Ishikawa (cell line): Measurements from ENCODE around the gene TULP3.

Experiments
- CEBPB ChIP-seq: IDR thresholded peaks from 2 replicates; pipeline ENCODE4 v1.6.1; 2012
- CREB1 ChIP-seq: IDR thresholded peaks from 2 replicates; pipeline ENCODE4 v1.6.1; 2012; ENCODE audit warnings: low read depth
- EGR1 ChIP-seq: IDR thresholded peaks from 2 replicates; pipeline ENCODE4 v1.6.1; 2012
- EP300 ChIP-seq: IDR thresholded peaks from 2 replicates; pipeline ENCODE4 v1.6.1; 2012; ENCODE audit warnings: borderline replicate concordance
- FOXM1 ChIP-seq: IDR thresholded peaks from 2 replicates; pipeline ENCODE4 v1.6.1; 2012; ENCODE audit warnings: low read depth, borderline replicate concordance
- NFIC ChIP-seq: IDR thresholded peaks from 2 replicates; pipeline ENCODE4 v1.6.1; 2012
- RAD21 ChIP-seq: IDR thresholded peaks from 2 replicates; pipeline ENCODE4 v1.6.1; 2012; ENCODE audit warnings: low read depth
- REST ChIP-seq: IDR thresholded peaks from 2 replicates; pipeline ENCODE4 v1.6.1; 2012; ENCODE audit warnings: low read depth, mild to moderate bottlenecking
- TAF1 ChIP-seq: IDR thresholded peaks from 2 replicates; pipeline ENCODE4 v1.6.1; 2012; ENCODE audit warnings: low read depth, mild to moderate bottlenecking
- TCF12 ChIP-seq: IDR thresholded peaks from 2 replicates; pipeline ENCODE4 v1.6.1; 2012; ENCODE audit warnings: low read depth
- TEAD4 ChIP-seq: IDR thresholded peaks from 2 replicates; pipeline ENCODE4 v1.6.1; 2012
- YY1 ChIP-seq: IDR thresholded peaks from 2 replicates; pipeline ENCODE4 v1.6.1; 2012; ENCODE audit warnings: low read depth
- ZBTB7A ChIP-seq: IDR thresholded peaks from 2 replicates; pipeline ENCODE4 v1.6.1; 2012; ENCODE audit warnings: low read depth
- TF ChIP-seq, protein P1 (sequence below): IDR thresholded peaks from 2 replicates; pipeline ENCODE4 v1.6.1; 2012
- TF ChIP-seq, protein P2 (sequence below): IDR thresholded peaks from 2 replicates; pipeline ENCODE4 v1.6.1; 2012

TULP3 gene

DNA sequence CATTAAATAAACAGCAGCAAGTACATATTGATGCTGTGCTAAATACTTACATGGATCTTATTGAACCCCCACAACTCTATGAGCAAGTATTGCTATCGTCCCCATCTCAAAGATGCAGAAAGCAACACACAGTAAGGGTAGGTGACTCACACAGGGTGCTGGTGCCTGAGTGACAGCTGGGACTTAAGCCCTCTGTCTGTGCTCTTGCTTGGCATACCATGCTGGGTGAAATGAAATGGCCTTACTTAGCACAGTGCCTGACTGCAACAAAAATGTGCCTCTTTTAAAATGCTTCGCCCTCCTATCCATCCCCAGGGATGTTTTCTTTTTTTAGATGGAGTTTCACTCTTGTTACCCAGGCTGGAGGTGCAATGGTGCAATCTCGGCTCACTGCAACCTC is 34.6 kb upstream of the TULP3 start:
- no peak for TF ChIP-seq TAF1

GRCh38 chr12:2857021-2857431 is 33.7 kb upstream of the TULP3 start, which contains the start of gene TEX52:
Gene TEX52, minus strand, starts transcription at chr12:2857039. Its CDS starts 13 bp downstream, at chr12:2857026.
- no peak for TF ChIP-seq CREB1

GRCh38 chr12:2857576-2857975 is 33.1 kb upstream of the TULP3 start:
- TF ChIP-seq RAD21 (no peak), TCF12 (no peak), CREB1 (no peak), EP300 (no peak), TAF1 (no peak), REST (no peak), NFIC (no peak), ZBTB7A (no peak), EGR1 (no peak)

DNA sequence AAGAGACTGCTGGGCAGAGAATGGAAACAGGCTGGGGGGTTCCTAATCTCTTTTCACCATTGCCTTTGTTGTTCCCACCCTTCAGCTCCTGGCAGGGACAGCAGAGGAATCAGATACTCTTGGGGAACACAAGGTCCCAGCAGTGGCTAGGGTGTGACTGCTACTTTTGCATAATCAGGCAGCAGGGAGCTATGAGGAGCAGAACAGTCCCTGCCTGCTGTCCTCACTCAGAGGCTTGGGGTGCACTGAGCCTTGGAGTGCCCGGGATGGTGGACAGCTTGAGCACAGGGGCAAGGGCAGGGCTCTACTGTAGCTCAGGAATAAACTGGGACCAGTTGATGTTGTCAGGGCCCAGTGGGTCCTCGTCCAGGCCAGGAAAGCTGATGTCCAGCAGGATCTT is 32.4 kb upstream of the TULP3 start:
- no peak for TF ChIP-seq EP300
- no peak for TF ChIP-seq ZBTB7A
- no peak for TF ChIP-seq CREB1
- no peak for TF ChIP-seq FOXM1
- no peak for TF ChIP-seq RAD21
- TF ChIP-seq NFIC: no peak
- TF ChIP-seq TEAD4: no peak
- TF ChIP-seq TCF12: no peak
- TF ChIP-seq, protein P1, sequence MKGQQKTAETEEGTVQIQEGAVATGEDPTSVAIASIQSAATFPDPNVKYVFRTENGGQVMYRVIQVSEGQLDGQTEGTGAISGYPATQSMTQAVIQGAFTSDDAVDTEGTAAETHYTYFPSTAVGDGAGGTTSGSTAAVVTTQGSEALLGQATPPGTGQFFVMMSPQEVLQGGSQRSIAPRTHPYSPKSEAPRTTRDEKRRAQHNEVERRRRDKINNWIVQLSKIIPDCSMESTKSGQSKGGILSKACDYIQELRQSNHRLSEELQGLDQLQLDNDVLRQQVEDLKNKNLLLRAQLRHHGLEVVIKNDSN: no peak
- TF ChIP-seq CEBPB: no peak
- no peak for TF ChIP-seq REST
- TF ChIP-seq YY1: no peak
- TF ChIP-seq, protein P2, sequence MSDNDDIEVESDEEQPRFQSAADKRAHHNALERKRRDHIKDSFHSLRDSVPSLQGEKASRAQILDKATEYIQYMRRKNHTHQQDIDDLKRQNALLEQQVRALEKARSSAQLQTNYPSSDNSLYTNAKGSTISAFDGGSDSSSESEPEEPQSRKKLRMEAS: no peak
- no peak for TF ChIP-seq EGR1
- no peak for TF ChIP-seq TAF1

DNA sequence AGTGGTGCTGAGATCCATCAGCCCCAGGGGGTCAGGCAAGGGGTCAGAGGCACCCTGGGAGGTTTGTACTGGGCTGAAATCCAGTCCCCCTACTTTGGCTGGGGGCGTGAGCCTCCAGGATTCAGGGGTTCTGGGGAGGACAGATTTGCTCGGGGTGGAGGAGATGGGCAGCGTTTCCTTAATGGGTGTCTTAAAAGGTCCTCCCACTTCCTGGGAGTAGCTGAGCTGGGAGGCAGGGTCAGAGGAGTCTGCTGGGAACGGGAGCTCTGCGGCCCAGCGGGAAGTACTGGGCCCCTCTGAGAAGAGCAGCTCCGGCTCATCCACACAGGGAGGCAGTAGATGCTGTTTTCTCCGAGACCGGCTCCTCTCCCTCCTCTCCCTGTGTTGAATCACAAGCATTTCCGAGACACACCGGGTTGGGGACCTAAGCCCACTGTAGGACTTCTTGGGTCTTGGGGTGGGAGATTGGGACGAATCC is 31.7 kb upstream of the TULP3 start:
- no peak for TF ChIP-seq ZBTB7A

GRCh38 chr12:2860170-2860569 is 30.5 kb upstream of the TULP3 start:
- TF ChIP-seq EGR1: no peak
- no peak for TF ChIP-seq TCF12
- TF ChIP-seq YY1: no peak
- TF ChIP-seq CEBPB: no peak
- no peak for TF ChIP-seq REST

DNA sequence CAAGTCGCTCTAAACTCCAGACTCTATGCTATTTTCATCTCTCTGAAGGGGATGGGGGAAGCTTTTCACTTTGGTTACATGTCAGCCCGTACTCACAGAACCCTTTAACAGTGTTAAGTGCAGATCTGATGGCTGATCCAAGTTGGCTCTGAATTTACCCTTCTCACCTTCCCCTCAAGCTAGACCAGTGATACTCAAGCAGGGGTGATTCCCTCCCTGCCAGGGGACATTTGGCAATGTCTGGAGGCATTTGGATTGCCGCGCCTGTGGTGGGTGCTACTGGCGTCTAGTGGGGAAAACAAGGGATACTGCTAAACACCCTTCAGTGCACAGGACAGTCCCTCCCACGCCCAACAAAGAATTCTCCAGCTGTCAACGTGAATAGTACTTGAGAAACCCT is 27.8 kb upstream of the TULP3 start:
- TF ChIP-seq, protein P2: no peak
- TF ChIP-seq TAF1 (no peak), FOXM1 (no peak), TCF12 (no peak), REST (no peak), EGR1 (no peak)
